T47D (cell line): ENCODE results near the gene VPS37D.
"Not testable (repeated sequence)": the region's sequence is repeated elsewhere in the genome, so short reads cannot be mapped to it uniquely, and the experiment has no call there.

ENCODE experiments used
- DNase-seq, 2 experiments: peaks; one replicate each; pipeline versions ENCODE4 v3.0.0 to v3.0.0-alpha.2; 2011 to 2012; ENCODE audit warnings: low read depth in 1 of 2, low spot score in 1 of 2
- JUND ChIP-seq: IDR thresholded peaks from 2 replicates; pipeline ENCODE4 v1.6.1; 2012; ENCODE audit warnings: low read depth
- in situ Hi-C: cut with HindIII; loops from 2 replicates; pipeline ENCODE4 v1.10.0; 2016; ENCODE audit warnings: low sequenced_read_pairs, low pct_unique_long_range_greater_than_20kb

Gene VPS37D

DNA sequence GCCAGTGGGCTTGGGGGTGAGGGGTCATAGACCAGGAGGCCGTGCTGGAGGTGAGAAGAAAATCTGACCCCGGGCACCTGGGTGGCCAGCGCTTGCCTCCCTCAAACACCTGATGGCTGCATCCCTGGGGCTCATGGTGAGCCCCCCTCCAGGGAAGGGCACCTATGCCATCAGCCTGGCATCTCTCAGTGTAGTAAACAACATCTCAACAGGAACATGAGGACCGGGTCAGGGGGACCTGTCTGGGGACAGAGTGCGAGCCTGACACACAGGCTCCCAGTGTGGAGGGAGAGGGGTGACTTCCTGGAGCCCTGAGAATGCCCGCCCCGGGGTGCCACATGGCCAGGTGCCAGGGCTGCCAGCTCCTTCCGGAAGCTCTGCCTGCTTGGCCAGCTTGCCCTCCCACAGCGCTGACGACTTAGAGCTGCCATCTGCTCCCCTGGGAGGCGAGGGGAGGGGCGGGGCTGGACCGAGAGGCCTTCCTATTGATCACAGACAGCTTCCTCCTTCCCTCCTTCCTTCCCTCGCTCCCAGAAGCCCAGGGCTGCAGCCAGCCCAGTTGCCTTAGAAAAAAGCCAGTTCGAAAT is 39.5 kb downstream of the VPS37D start:
- in situ Hi-C loops = no loop called here
- DNase-seq = peak; percentile 86 to 89
- no peak for TF ChIP-seq JUND

GRCh38 chr7:73708961-73709549 is 41.4 kb downstream of the VPS37D start:
- no peak for DNase-seq
- TF ChIP-seq JUND = no peak
- in situ Hi-C loops = no loop called here

- no peak for DNase-seq
- in situ Hi-C loops = no loop called here
- TF ChIP-seq JUND = no peak
Observed at GRCh38 chr7:73712773-73713172, 45.1 kb downstream of the VPS37D start.

DNA sequence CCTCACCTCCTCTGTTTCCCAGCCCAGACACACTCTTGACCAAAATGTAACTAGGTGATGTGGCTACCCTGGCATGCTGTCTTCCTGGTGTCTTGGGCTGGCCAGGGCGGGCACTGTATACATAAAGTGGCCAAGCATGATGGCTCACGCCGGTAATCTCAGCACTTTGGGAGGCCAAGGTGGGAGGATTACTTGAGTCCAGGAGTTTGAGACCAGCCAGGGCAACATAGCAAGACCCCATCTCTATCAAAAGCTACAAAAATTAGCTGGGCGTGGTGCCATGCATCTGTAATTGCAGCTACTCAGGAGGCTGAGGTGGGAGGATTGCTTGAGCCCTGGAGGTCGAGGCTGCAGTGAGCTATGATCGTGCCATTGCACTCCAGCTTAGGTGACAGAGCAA is 45.7 kb downstream of the VPS37D start:
- DNase-seq, in situ Hi-C loops: not testable (repeated sequence)

DNA sequence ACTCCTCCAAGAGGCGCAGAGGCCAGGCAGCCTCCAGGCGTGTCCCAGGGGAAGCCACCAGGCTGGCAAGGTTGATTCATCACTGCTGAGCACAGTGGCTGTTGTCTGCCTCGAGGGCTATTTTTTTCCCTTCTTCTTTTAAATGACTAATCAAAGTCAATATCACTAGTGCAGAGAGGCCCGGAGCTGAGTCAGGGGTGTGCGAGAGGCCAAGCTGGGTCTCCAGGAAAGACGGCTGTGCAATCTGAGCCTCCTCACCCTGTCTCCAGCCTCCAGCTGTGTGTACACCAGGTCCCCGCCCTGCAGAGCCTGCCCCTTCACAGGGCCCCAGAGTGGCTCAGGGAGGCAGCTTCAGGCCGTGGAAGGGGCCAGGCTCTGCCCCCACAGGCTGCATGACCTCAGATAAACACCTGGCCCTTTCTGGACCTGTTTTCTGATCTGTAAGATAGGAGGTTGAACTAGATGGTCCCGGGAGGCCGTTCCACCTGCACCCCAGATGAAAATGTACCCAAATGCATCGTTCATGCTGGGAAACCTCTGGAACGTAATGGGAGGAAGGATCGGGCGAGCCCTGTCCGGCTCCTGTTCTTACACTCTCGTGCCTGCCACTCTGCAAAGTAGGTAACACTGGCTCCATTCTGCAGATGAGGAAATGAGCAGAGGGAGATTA is 48.2 kb downstream of the VPS37D start:
- in situ Hi-C loops = no loop called here
- no peak for TF ChIP-seq JUND
- no peak for DNase-seq

GRCh38 chr7:73716318-73716890 is 48.8 kb downstream of the VPS37D start:
- DNase-seq = no peak
- no peak for TF ChIP-seq JUND
- in situ Hi-C loops = no loop called here

DNA sequence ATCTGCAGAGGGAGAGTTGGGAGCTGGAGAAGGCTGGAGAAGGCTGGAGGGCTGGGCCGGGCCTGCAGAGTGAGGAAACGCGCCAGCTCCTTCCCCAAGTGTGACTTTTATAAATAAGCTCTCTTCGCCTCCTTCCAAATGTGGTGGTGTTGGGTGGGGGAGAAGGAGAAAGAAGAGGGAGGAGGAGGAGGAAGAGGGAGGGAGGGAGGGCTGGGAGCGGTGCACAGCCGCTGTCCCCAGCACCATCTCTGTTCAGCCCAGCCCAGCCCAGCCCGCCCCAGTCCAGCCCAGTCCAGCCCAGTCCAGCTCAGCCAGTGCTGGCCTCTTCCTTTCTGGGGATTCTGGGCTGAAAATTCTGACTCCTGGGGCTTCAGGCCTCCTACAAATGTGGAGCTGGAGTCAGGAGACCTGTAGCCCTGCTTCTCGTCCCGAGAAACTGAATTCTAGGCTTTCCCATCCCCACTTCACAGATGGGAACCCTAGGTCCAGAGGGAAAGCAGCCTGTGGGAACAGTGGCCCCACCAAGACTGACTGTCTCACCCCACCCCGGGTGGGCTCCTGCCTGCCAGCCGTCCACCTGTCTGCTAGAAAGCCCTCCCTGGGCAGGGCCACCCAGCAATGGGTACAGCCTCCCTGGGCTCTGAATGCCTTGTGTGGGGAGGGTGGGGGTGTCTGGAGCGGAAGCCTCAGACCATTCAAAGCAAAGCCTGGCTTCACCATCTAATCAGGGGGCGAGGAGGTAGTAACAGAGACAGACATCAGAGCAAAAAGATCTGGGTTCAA is 49.6 kb downstream of the VPS37D start:
- in situ Hi-C loops = no loop called here
- no peak for TF ChIP-seq JUND
- no peak for DNase-seq

- in situ Hi-C loops = no loop called here
- no peak for DNase-seq
- no peak for TF ChIP-seq JUND
Observed at GRCh38 chr7:73717991-73718405, 50.4 kb downstream of the VPS37D start.

- DNase-seq = no peak
- TF ChIP-seq JUND = no peak
- in situ Hi-C loops = no loop called here
Observed at GRCh38 chr7:73718438-73718881, 50.8 kb downstream of the VPS37D start.

DNA sequence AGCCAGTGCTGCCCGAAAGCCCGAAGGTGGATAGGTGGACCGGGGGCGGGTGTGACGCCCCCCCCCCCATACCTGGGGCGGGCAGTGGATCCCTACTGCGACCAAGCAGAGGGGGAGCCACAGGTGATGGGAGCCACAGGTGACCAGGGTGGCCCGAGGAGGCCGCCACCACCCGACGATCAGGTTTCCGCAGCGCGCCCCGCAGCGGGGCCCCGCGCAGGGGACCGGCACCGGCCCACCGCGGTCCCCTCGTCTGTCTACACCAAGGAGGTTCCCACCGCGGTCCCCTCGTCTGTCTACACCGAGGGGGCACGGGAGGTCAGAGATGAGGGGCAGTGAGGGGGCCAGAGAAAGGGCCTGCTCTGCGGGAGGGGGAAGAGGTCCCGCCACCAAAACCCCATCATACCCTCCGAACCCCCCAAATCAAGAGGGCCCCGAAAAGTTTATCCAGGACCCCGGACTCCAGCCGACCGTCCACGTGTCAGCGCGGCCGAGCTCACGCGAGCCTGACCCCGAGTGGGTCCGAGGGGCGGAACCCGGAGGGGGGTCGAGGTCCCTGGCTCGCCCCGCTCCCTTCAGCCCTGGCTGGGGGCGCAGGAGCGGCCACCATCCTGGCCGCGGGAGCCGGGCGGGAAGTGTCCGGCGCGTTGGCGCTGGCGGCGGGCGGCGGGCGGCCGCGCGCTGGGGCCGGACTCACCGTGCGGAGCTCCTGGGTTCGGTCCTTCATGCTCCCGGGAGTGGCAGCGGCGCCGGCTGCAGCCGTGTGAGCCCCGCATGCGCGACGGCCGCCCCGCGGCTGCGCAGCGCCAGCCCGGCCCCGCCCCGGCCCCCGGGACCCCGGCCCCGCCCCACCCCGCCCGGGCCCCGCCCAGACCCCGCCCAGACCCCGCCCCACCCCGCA is 51.5 kb downstream of the VPS37D start, which contains the start of gene STX1A:
Gene STX1A, minus strand, starts transcription at position 765 of the 901 bp plus-strand sequence. Its CDS starts 38 bp downstream, at position 727.
- in situ Hi-C loops = no loop called here
- TF ChIP-seq JUND = no peak
- DNase-seq = peak; percentile 84 to 96

- DNase-seq = no peak
- in situ Hi-C loops = no loop called here
- TF ChIP-seq JUND = no peak
Observed at GRCh38 chr7:73719806-73720169, 52.2 kb downstream of the VPS37D start.

- in situ Hi-C loops, DNase-seq: not testable (repeated sequence)
Observed at GRCh38 chr7:73720443-73720842, 52.8 kb downstream of the VPS37D start.
